ENCODE results near the gene KCTD19. TPM values are rescaled to one million over a fixed set of nuclear protein-coding genes. Genes with fewer than 3 reads are reported as not detected.

The KCTD19 gene
- polyA plus RNA-seq, 4 donors = 0.95 to 2.5 (median 1.6) TPM

- no peak for DNase-seq (ENCODE audit: low read depth in 4 of 4, low spot score in 2 of 4)
Observed at GRCh38 chr16:67264866-67265265, 61.7 kb downstream of the KCTD19 start.

GRCh38 chr16:67264277-67264676, 62.3 kb downstream of the KCTD19 start:
- no peak for DNase-seq (ENCODE audit: low read depth in 4 of 4, low spot score in 2 of 4)

- DNase-seq (ENCODE audit: low read depth in 4 of 4, low spot score in 2 of 4) = no peak
Observed at GRCh38 chr16:67263201-67263600, 63.3 kb downstream of the KCTD19 start.

- no peak for DNase-seq (ENCODE audit: low read depth in 4 of 4, low spot score in 2 of 4)
Observed at GRCh38 chr16:67260426-67261063, 66.0 kb downstream of the KCTD19 start.

GRCh38 chr16:67259705-67260104, 66.8 kb downstream of the KCTD19 start:
- no peak for DNase-seq (ENCODE audit: low read depth in 4 of 4, low spot score in 2 of 4)

GRCh38 chr16:67258161-67258835, 68.2 kb downstream of the KCTD19 start:
- DNase-seq (ENCODE audit: low read depth in 4 of 4, low spot score in 2 of 4) = no peak

GRCh38 chr16:67257486-67258160, 68.9 kb downstream of the KCTD19 start:
- no peak for DNase-seq (ENCODE audit: low read depth in 4 of 4, low spot score in 2 of 4)

- DNase-seq (ENCODE audit: low read depth in 4 of 4, low spot score in 2 of 4) = no peak
Observed at GRCh38 chr16:67256701-67257230, 69.8 kb downstream of the KCTD19 start.

- no peak for DNase-seq (ENCODE audit: low read depth in 4 of 4, low spot score in 2 of 4)
Observed at GRCh38 chr16:67255553-67256221, 70.9 kb downstream of the KCTD19 start.

GRCh38 chr16:67254801-67255552, 71.6 kb downstream of the KCTD19 start:
- DNase-seq (ENCODE audit: low read depth in 4 of 4, low spot score in 2 of 4) = no peak

- DNase-seq (ENCODE audit: low read depth in 4 of 4, low spot score in 2 of 4) = no peak
Observed at GRCh38 chr16:67252609-67253497, 73.7 kb downstream of the KCTD19 start.

- no peak for DNase-seq (ENCODE audit: low read depth in 4 of 4, low spot score in 2 of 4)
Observed at GRCh38 chr16:67250045-67250327, 76.6 kb downstream of the KCTD19 start.

- no peak for DNase-seq (ENCODE audit: low read depth in 4 of 4, low spot score in 2 of 4)
Observed at GRCh38 chr16:67249178-67250044, 77.1 kb downstream of the KCTD19 start.

- DNase-seq (ENCODE audit: low read depth in 4 of 4, low spot score in 2 of 4) = no peak
Observed at GRCh38 chr16:67248401-67249177, 78.0 kb downstream of the KCTD19 start, which contains the start of gene SLC9A5. TSS of gene SLC9A5 (plus strand) at chr16:67248979. CDS start at chr16:67249015, 36 bp downstream.

- DNase-seq (ENCODE audit: low read depth in 4 of 4, low spot score in 2 of 4) = no peak
Observed at GRCh38 chr16:67248073-67248400, 78.5 kb downstream of the KCTD19 start.

- peak in 3 of 4 donors; percentile 76 to 89 (median 86) for DNase-seq (ENCODE audit: low read depth in 4 of 4, low spot score in 2 of 4)
Observed at GRCh38 chr16:67247192-67248072, 79.1 kb downstream of the KCTD19 start, which contains the start of gene FHOD1. TSS of gene FHOD1 (minus strand) at chr16:67247481. CDS start at chr16:67247410, 71 bp downstream.

- peak in 1 of 4 donors; percentile 28 for DNase-seq (ENCODE audit: low read depth in 4 of 4, low spot score in 2 of 4)
Observed at GRCh38 chr16:67246756-67247191, 79.8 kb downstream of the KCTD19 start.
